Neuronal stem cell (in vitro differentiated cells): ENCODE measurements around the gene TOX2.
A peak's percentile ranks its signal among the peaks of the same experiment; 100 is the strongest.

Experiments
- DNase-seq: peaks from one replicate; pipeline ENCODE4 v3.0.0-alpha.2; 2013; ENCODE audit warnings: low spot score
- H2AFZ ChIP-seq: one replicate; pipeline ENCODE4 v1.6.1; 2013; ENCODE audit warnings: mild to moderate bottlenecking, low read length, inconsistent platforms
- H2AK5ac ChIP-seq: 2 replicates; pipeline ENCODE4 v1.6.1; 2013; ENCODE audit warnings: low read depth, mild to moderate bottlenecking, inconsistent platforms, low read length, moderate library complexity, mixed read lengths
- H2BK120ac ChIP-seq: 2 replicates; pipeline ENCODE4 v1.6.1; 2013; ENCODE audit warnings: low read depth, mild to moderate bottlenecking, inconsistent platforms, low read length, moderate library complexity, mixed read lengths
- H2BK12ac ChIP-seq: one replicate; pipeline ENCODE4 v1.6.1; 2013; ENCODE audit warnings: low read length, inconsistent platforms
- H2BK15ac ChIP-seq: 2 replicates; pipeline ENCODE4 v1.6.1; 2013; ENCODE audit warnings: mild to moderate bottlenecking, low read length, inconsistent platforms, mixed read lengths
- H2BK5ac ChIP-seq: one replicate; pipeline ENCODE4 v1.6.1; 2013; ENCODE audit warnings: inconsistent platforms, mild to moderate bottlenecking, low read length, moderate library complexity
- H3K14ac ChIP-seq: one replicate; pipeline ENCODE4 v1.6.1; 2013; ENCODE audit warnings: low read length, inconsistent platforms
- H3K18ac ChIP-seq: 2 replicates; pipeline ENCODE4 v1.6.1; 2013; ENCODE audit warnings: low read length, inconsistent platforms
- H3K23ac ChIP-seq: 2 replicates; pipeline ENCODE4 v1.6.1; 2013; ENCODE audit warnings: low read depth, mild to moderate bottlenecking, mixed read lengths, low read length, inconsistent platforms; ENCODE audit not compliant: poor library complexity
- H3K27ac ChIP-seq: replicated peaks from 3 replicates; pipeline ENCODE4 v1.5.1; 2013; ENCODE audit warnings: low read length, inconsistent platforms
- H3K27me3 ChIP-seq, 3 experiments: 2 replicates each; pipeline ENCODE4 v1.6.1; 2013; ENCODE audit warnings: low read length in 3 of 3, mild to moderate bottlenecking in 2 of 3, inconsistent platforms in 1 of 3, low read depth in 1 of 3, mixed read lengths in 1 of 3, moderate library complexity in 1 of 3; ENCODE audit not compliant: control insufficient read depth in 3 of 3, insufficient read depth in 3 of 3
- H3K36me3 ChIP-seq, 2 donors: replicated peaks in 1 of 2; 2 replicates each; pipeline ENCODE4 v1.6.1; 2013; ENCODE audit warnings: low read length in 2 of 2; ENCODE audit not compliant: control insufficient read depth in 2 of 2, insufficient read depth in 2 of 2
- H3K4ac ChIP-seq: 2 replicates; pipeline ENCODE4 v1.6.1; 2013; ENCODE audit warnings: inconsistent platforms, mild to moderate bottlenecking, low read length, moderate library complexity
- H3K4me1 ChIP-seq, 2 donors: 1 replicate in 1 of 2; 2 replicates in 1 of 2; pipeline ENCODE4 v1.6.1; 2013; ENCODE audit warnings: low read length in 2 of 2, low read depth in 1 of 2; ENCODE audit not compliant: control insufficient read depth in 2 of 2, insufficient read depth in 1 of 2
- H3K4me2 ChIP-seq: one replicate; pipeline ENCODE4 v1.6.1; 2013; ENCODE audit warnings: mild to moderate bottlenecking, low read length, inconsistent platforms; ENCODE audit not compliant: insufficient read depth, poor library complexity, severe bottlenecking
- H3K4me3 ChIP-seq, 2 donors: 2 replicates each; pipeline ENCODE4 v1.5.1; 2013; ENCODE audit warnings: low read length in 2 of 2, mild to moderate bottlenecking in 2 of 2, inconsistent platforms in 1 of 2, moderate library complexity in 1 of 2
- H3K79me1 ChIP-seq: one replicate; pipeline ENCODE4 v1.6.1; 2013; ENCODE audit warnings: low read depth, mild to moderate bottlenecking, inconsistent platforms, low read length, moderate library complexity
- H3K9ac ChIP-seq: one replicate; pipeline ENCODE4 v1.6.1; 2013; ENCODE audit warnings: mild to moderate bottlenecking, low read depth, low read length, inconsistent platforms; ENCODE audit not compliant: poor library complexity
- H3K9me3 ChIP-seq, 2 donors: replicated peaks in 1 of 2; 2 replicates each; pipeline versions ENCODE3 to v1.6.1; 2013; ENCODE audit warnings: low read length in 2 of 2, mild to moderate bottlenecking in 2 of 2, inconsistent platforms in 1 of 2, low read depth in 1 of 2, mixed read lengths in 1 of 2, moderate library complexity in 1 of 2; ENCODE audit not compliant: control insufficient read depth in 2 of 2, insufficient read depth in 1 of 2
- H4K8ac ChIP-seq: one replicate; pipeline ENCODE4 v1.6.1; 2013; ENCODE audit warnings: low read depth, mild to moderate bottlenecking, inconsistent platforms, low read length, moderate library complexity
- H4K91ac ChIP-seq: one replicate; pipeline ENCODE4 v1.6.1; 2013; ENCODE audit warnings: low read length, low read depth, mild to moderate bottlenecking, inconsistent platforms; ENCODE audit not compliant: poor library complexity
- WGBS, 2 donors: extraction: QIAGEN DNeasy Blood & Tissue Kit; methylation state at CpG; one replicate each; pipeline ENCODE4 v1.1.7; 2013; ENCODE audit warnings: missing lambda C conversion rate in 2 of 2, mixed read lengths in 1 of 2; ENCODE audit not compliant: insufficient read length in 2 of 2, insufficient replicate concordance in 1 of 2; ENCODE audit errors: extremely low coverage in 2 of 2; 5-methylcytosine and 5-hydroxymethylcytosine counted together

TOX2 gene

DNA sequence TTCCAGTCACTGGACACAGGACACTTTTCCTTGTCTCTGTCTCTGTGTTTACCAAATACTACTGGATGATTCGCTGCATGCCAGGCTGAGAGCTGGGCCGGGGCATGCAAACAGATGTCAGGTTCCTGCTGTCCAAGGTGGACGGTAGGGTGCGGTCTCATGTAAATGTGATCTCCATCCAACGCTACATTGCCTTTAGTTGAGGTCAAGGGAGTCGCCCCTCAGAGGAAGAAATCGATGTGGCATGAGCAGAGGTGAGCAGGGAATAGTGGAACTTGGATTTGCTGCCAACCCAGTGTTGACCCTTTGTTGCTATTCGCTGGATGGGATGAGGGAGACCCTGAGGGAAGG lies 9.8 kb upstream of the TOX2 start:
- Histone ChIP-seq H4K8ac (no peak overlapping the region), H4K91ac (no peak overlapping the region), H2BK120ac (no peak overlapping the region), H3K4me2 (peak overlapping the region; percentile 22), H3K4me3 (no peak overlapping the region), H3K4ac (no peak overlapping the region), H3K27ac (peak overlapping the region; percentile 18), H3K9me3 (peaks cover 7 to 22% of the 10 kb centered on the region in 2 donors), H3K27me3 (no peaks in the 10 kb centered on the region), H2BK12ac (peak overlapping the region; percentile 67), H3K18ac (peak overlapping the region; percentile 61), H3K4me1 (peaks cover 21 to 22% of the 10 kb centered on the region in 2 donors), H2AFZ (peak overlapping the region; percentile 82), H3K36me3 (no peaks in the 10 kb centered on the region), H3K23ac (no peak overlapping the region), H3K9ac (no peak overlapping the region), H2BK5ac (peak overlapping the region; percentile 15), H2BK15ac (peak overlapping the region; percentile 17), H3K79me1 (no peaks in the 10 kb centered on the region), H3K14ac (no peak overlapping the region), H2AK5ac (no peak overlapping the region)
- no CpG with 5 or more reads among the region's 8 CpGs for WGBS, 2 donors
- no peak for DNase-seq

DNA sequence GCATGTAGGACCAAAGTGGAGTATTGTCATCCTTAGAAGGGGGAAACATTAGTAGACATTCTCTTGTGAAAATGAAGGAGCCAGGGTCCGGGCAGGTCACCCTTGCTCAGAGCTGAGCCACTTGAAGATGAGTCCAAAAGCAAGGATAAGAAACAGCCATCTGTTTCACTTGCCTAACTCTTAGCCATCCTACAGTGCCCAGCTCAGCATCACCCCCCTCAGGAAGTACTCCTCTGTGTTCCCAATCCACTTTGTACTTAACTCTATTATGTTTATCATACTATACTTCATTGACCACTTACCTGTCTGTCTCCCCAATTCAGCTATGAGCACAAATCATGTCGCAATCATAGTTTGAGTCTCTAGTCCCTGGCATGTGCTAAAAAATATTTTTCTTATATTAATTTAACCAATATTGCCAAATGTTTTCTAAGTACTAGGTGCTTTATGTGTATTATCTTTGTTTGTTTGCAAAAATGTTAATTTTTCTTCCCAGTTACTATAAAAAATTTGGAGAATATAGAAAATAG lies 8.1 kb upstream of the TOX2 start:
- H3K18ac ChIP-seq: no peak overlapping the region
- no peak overlapping the region for H3K27ac ChIP-seq
- no peak overlapping the region for H2AFZ ChIP-seq
- H3K4me1 ChIP-seq: peaks cover 14 to 16% of the 10 kb centered on the region in 2 donors
- no peak overlapping the region for H4K8ac ChIP-seq
- H3K9ac ChIP-seq: no peak overlapping the region
- no peak overlapping the region for H3K4ac ChIP-seq
- no peak overlapping the region for H2BK5ac ChIP-seq
- DNase-seq: no peak
- no peak overlapping the region for H3K4me3 ChIP-seq
- no peak overlapping the region for H3K23ac ChIP-seq
- WGBS, 2 donors: no CpG with 5 or more reads among the region's 2 CpGs
- H4K91ac ChIP-seq: no peak overlapping the region
- H3K79me1 ChIP-seq: no peaks in the 10 kb centered on the region
- H2AK5ac ChIP-seq: no peak overlapping the region
- H2BK12ac ChIP-seq: no peak overlapping the region
- H2BK120ac ChIP-seq: no peak overlapping the region
- H3K36me3 ChIP-seq: no peaks in the 10 kb centered on the region
- no peak overlapping the region for H2BK15ac ChIP-seq
- peaks cover 2 to 14% of the 10 kb centered on the region in 2 donors for H3K9me3 ChIP-seq
- H3K27me3 ChIP-seq: no peaks in the 10 kb centered on the region
- no peak overlapping the region for H3K14ac ChIP-seq
- no peak overlapping the region for H3K4me2 ChIP-seq

DNA sequence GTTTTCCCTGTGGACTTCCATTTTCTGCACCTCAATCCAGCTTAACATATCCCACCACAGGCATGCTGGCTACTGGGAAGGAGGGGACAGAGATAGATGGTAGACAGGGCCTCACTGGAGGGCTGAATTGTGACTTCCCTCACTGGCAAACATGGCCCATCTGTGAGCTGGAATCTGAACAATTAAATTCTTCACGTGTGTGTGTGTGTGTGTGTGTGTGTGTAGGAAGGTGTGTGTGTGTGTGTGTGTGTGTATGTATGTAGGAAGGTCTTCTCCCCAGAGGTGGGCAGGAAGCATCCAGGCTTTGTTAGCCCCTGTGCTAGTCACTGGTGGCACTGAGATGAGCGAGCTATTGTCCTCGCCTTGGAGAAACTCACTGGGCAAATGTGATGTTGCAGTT lies 5.4 kb upstream of the TOX2 start:
- no peak overlapping the region for H3K4me3 ChIP-seq
- H3K9ac ChIP-seq: no peak overlapping the region

DNA sequence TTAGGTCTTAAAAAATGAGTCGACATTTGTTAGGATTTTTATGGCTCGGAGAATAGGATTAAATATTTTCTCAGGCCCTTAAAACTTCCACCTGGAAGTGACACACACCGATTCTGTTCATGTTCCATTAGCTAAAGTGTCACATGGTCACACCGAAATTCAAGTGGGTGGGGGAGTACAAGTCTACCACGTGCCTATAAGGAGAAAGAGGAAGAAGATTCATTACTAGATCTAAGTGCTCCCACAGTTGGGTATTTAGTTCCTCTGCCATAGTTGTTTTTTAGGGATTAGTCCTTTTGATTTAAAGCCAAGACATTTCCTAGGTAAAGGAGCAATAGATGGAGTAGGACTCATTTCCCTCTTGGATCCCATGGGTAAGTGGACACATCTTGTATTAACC lies 4.9 kb upstream of the TOX2 start:
- Histone ChIP-seq H3K4ac (no peak overlapping the region), H3K18ac (no peak overlapping the region)
- no CpG with 5 or more reads among the region's 5 CpGs for WGBS, 2 donors

More for the DNA sequence above, 5.4 kb upstream of the TOX2 start:
- no CpG with 5 or more reads among the region's 3 CpGs for WGBS, 2 donors
- Histone ChIP-seq H3K23ac (no peak overlapping the region), H4K8ac (no peak overlapping the region), H2BK120ac (no peak overlapping the region), H2BK5ac (no peak overlapping the region), H3K79me1 (no peaks in the 10 kb centered on the region), H3K18ac (no peak overlapping the region), H3K14ac (no peak overlapping the region), H2AK5ac (no peak overlapping the region), H3K27ac (no peak overlapping the region), H2AFZ (no peak overlapping the region), H3K27me3 (peaks cover 0 to 11% (median 0%) of the 10 kb centered on the region in 3 experiments), H3K4ac (no peak overlapping the region), H3K36me3 (no peaks in the 10 kb centered on the region), H3K9me3 (peaks cover 7 to 10% of the 10 kb centered on the region in 2 donors), H4K91ac (peak overlapping the region; percentile 27), H3K4me1 (peaks cover 6 to 8% of the 10 kb centered on the region in 2 donors), H2BK15ac (no peak overlapping the region), H3K4me2 (no peak overlapping the region), H2BK12ac (no peak overlapping the region)
- DNase-seq: no peak

More for the DNA sequence above, 4.9 kb upstream of the TOX2 start:
- Histone ChIP-seq H3K9ac (no peak overlapping the region), H3K23ac (no peak overlapping the region), H2BK120ac (no peak overlapping the region), H3K27me3 (peaks cover 0 to 14% (median 0%) of the 10 kb centered on the region in 3 experiments), H2BK15ac (no peak overlapping the region), H3K14ac (no peak overlapping the region), H4K8ac (no peak overlapping the region), H3K9me3 (peaks cover 7 to 10% of the 10 kb centered on the region in 2 donors), H2AFZ (no peak overlapping the region), H3K79me1 (no peaks in the 10 kb centered on the region), H3K4me2 (no peak overlapping the region), H3K4me3 (no peak overlapping the region), H2BK12ac (no peak overlapping the region), H2AK5ac (no peak overlapping the region), H4K91ac (no peak overlapping the region), H3K4me1 (peaks cover 3 to 6% of the 10 kb centered on the region in 2 donors), H2BK5ac (no peak overlapping the region), H3K36me3 (no peaks in the 10 kb centered on the region), H3K27ac (no peak overlapping the region)
- DNase-seq: no peak
